HAP-1 (cell line): ENCODE measurements around the gene ADORA1.

Experiments used
- DNase-seq, 2 experiments: peaks; one replicate each; pipeline ENCODE4 v3.0.0-alpha.2; 2016 to 2020; ENCODE audit warnings: low spot score in 2 of 2
- H3K27me3 ChIP-seq: fragments of 250-450 bp; sonication (Bioruptor Pico); 2 replicates; pipeline ENCODE4 v1.5.1; 2020; ENCODE audit warnings: low read depth, mild to moderate bottlenecking, moderate library complexity
- H3K36me3 ChIP-seq: fragments of 250-450 bp; sonication (Bioruptor Pico); replicated peaks from 2 replicates; pipeline ENCODE4 v1.5.1; 2020; ENCODE audit warnings: mild to moderate bottlenecking
- H3K4me1 ChIP-seq: fragments of 250-450 bp; sonication (Bioruptor Pico); 2 replicates; pipeline ENCODE4 v1.5.1; 2020; ENCODE audit warnings: mild to moderate bottlenecking
- H3K4me3 ChIP-seq: fragments of 250-450 bp; sonication (Bioruptor Pico); 2 replicates; pipeline ENCODE4 v1.5.1; 2020; ENCODE audit warnings: mild to moderate bottlenecking, moderate library complexity
- H3K9me3 ChIP-seq: fragments of 250-450 bp; sonication (Bioruptor Pico); 2 replicates; pipeline ENCODE4 v1.5.1; 2020; ENCODE audit warnings: mild to moderate bottlenecking, moderate library complexity
- in situ Hi-C: fragments of 300-500 bp; cut with MboI; formaldehyde crosslinking; loops from 3 replicates; pipeline ENCODE4 v1.14.3; 2020; ENCODE audit warnings: low sequenced_read_pairs, inconsistent platforms, mixed read lengths

ADORA1 gene

DNA sequence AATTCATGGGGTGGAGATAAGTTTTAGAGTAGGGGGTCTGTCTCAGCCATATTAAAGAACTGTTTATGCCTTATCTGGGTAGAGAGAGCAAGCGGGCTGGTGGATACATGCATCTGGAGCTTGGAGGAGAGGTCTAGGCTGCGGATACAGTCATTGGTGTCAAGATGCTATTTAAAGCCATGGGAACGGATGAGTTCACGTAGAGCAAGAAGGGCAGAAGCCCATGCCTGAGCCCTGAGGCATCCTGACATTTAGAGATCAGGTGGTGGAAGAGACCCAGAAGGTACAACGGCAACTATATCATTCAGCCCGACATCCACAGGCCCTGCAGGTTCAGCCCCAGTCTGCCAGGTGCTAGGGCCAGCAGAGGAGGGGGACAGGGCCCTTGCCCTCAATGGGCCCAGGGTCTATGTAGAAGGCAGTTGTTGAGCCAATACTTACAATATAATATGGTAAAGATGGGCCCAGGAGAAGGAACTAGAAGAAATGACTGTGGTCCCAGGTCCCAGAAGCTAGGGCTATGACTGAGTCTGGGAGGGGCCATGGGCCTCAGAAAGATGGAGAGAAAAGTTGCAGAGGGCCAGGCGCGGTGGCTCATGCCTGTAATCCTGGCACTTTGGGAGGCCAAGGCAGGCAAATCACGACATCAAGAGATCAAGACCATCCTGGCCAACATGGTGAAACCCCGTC, 74.1 kb downstream of the ADORA1 start:
- no peak for DNase-seq
- Histone ChIP-seq H3K36me3 (no peaks in the 10 kb centered on the region), H3K4me1 (no peaks in the 10 kb centered on the region), H3K9me3 (no peaks in the 10 kb centered on the region), H3K27me3 (no peaks in the 10 kb centered on the region), H3K4me3 (no peak overlapping the region)
- in situ Hi-C loops, result no loop called here

DNA sequence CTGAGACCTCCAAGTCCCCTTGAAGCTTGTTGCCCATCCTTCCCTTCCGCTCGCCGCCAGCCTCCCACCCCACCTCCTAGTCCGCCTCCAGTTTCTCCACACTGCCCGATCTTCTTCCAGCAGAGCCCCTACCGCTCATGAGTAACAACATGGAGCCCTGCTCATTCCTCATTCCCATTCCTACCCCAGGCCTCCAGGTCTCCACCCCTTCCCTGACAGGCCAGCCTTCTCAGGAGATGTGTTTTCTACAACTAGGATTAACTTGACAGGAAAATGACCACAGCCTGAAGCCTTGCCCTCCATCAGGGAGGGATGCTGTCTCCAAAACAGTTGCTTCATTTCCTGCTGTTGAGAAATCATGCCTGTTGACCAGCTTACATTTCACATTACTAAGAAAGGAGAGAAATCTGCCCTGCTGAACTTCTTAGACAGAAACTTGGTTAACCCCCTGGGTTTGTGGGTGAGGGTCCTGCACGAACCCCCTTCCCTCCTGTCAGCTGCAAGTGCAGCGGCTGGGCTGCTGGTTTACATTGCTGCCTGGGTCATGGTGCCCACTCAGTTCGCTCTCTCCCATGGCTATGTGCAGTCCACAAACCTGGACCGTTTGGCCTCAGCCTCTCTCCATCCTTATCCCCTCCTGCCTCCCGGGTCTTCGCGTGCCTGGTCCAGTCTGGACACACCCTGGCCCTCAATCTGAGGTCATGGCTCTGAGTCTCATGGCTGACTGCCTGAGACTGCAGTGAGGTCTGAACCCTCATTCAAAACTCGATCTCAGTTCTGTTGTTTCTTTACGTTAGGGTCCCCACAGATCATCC, 75.1 kb downstream of the ADORA1 start:
- in situ Hi-C loops, result no loop called here
- no peaks in the 10 kb centered on the region for H3K27me3 ChIP-seq
- H3K36me3 ChIP-seq, result no peaks in the 10 kb centered on the region
- no peak for DNase-seq
- H3K4me3 ChIP-seq, result no peak overlapping the region
- H3K9me3 ChIP-seq, result no peaks in the 10 kb centered on the region
- H3K4me1 ChIP-seq, result no peaks in the 10 kb centered on the region

DNA sequence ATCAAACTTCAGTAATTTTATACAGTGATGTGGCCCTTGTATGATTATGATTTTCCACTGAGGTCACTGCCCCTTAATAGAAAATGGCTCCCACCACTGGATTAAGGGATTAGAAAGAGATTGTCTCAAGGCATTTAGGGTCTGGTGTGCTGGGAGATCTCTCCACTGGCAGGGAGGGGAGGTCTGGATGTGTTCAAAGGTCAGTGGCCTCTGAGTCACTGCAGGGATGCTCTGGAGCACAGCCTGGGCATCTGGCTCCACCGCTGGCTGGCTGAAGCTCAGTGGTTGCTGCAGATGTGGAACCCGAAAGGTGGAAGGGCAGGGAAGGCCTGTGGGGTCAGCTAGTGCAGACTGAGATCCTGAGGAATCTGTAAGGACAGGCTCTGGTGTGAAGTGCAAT, 77.2 kb downstream of the ADORA1 start:
- Histone ChIP-seq H3K27me3 (no peaks in the 10 kb centered on the region), H3K4me1 (no peaks in the 10 kb centered on the region), H3K9me3 (no peaks in the 10 kb centered on the region), H3K4me3 (no peak overlapping the region), H3K36me3 (no peaks in the 10 kb centered on the region)
- no peak for DNase-seq
- in situ Hi-C loops, result no loop called here

DNA sequence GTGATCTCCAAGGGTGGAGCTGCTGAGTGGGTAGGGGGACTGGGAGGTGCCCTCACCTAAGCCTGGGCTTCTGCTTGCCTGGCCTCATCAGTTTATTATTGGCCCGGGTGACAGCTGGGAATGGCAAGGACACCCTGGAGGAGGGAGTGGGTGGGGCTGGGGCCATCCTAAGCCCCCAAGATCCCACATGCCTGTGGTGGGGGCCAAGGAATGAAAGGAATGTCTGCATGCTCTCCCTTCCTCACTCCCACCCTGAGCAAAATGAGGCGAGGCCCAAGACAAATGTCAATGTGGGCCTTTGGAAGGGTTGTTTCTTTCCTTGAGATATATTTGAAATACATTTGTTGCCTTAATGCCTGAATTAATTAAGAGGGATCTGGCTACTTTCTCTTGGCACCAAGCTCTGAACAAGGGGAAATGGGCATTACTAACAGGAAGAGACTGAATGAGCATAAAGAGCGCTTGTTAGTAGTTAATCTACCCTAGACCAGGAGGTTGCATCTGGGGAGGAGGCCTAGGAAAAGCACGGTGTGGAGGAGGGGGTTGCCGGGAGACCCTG, 78.7 kb downstream of the ADORA1 start:
- Histone ChIP-seq H3K36me3 (no peaks in the 10 kb centered on the region), H3K4me1 (no peaks in the 10 kb centered on the region), H3K27me3 (no peaks in the 10 kb centered on the region), H3K9me3 (no peaks in the 10 kb centered on the region), H3K4me3 (no peak overlapping the region)
- in situ Hi-C loops, result no loop called here
- no peak for DNase-seq

DNA sequence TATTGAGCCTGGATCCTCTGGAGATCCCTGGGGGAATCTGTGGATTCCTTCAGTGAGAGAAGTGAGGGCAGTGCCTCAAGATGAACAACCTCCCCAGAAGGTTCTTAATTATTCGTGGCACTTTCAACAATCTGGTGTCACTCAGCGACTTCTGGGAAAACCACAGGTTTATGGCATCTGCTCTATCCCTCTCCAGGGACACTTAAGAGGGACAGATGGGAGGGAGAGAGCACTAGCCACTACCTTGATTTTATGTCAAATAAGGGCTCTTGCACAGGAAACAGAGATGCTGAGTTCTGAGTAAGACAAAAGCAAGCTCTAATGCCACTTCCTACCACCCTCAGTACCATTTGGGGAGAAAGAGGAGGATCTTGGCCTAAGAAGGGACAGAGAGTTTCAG, 80.2 kb downstream of the ADORA1 start:
- Histone ChIP-seq H3K36me3 (no peaks in the 10 kb centered on the region), H3K4me3 (no peak overlapping the region), H3K4me1 (no peaks in the 10 kb centered on the region), H3K9me3 (no peaks in the 10 kb centered on the region), H3K27me3 (no peaks in the 10 kb centered on the region)
- in situ Hi-C loops, result no loop called here
- DNase-seq, result no peak

DNA sequence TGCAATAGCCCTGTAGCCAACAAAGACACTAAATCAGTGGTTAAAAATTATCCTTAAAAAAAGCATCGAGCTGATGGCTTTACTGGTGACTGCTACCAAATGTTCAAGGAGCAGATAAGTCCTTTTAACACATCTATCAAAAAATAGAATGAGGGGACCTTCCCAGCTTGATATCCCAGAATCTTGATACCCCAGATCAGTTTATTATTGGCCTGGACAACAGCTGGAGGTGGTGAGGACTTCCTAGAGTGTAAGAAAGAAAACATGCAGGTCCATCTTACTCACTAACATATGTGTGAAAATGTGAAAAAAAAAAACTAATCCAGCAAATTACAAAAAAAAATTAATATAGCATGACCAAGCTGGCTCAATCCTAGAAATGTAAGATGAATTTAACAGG, 80.7 kb downstream of the ADORA1 start:
- Histone ChIP-seq H3K27me3 (no peaks in the 10 kb centered on the region), H3K4me1 (no peaks in the 10 kb centered on the region), H3K9me3 (no peaks in the 10 kb centered on the region), H3K4me3 (no peak overlapping the region), H3K36me3 (no peaks in the 10 kb centered on the region)
- in situ Hi-C loops, result no loop called here
- no peak for DNase-seq

DNA sequence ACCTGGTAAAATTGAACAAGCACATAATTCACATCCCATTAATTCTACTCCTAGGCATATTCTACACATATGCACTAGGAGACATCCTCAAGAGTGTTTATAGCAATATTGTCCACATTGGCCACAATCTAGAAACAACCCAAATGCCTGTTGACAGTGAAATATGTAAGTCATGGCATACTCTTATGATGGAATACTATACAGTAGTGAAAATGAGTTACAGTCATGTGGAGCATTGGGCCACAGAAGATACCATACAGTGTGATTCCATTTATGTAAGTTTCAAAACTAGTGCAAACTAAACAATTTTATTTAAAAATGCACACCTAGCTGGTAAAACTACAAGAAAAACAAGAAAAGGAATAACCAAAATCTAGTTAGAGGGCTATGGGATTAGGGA, 82.8 kb downstream of the ADORA1 start:
- Histone ChIP-seq H3K27me3 (no peaks in the 10 kb centered on the region), H3K9me3 (no peaks in the 10 kb centered on the region), H3K36me3 (no peaks in the 10 kb centered on the region), H3K4me1 (no peaks in the 10 kb centered on the region), H3K4me3 (no peak overlapping the region)
- DNase-seq, result no peak
- in situ Hi-C loops, result no loop called here

DNA sequence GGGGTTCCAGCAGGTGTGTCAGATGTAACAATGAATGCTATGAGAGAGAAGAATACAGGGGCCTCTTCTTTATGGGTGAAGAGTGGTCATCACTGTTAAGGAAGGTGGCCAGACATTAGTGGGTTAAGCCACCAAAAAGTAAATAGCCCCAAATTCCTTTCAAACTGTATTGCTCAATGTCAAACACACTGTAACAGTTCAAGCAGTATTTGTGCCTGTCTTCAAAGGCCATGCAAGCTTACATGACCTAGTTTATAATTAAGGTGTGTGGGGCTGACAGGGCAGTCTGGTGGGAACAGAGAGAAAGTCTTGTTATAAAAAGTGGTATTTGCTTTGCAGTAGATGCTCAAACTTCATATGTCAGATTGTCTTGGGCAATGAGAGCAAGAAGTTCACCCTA, 83.5 kb downstream of the ADORA1 start:
- Histone ChIP-seq H3K4me3 (no peak overlapping the region), H3K4me1 (no peaks in the 10 kb centered on the region), H3K36me3 (no peaks in the 10 kb centered on the region), H3K27me3 (no peaks in the 10 kb centered on the region), H3K9me3 (no peaks in the 10 kb centered on the region)
- in situ Hi-C loops, result no loop called here
- DNase-seq, result no peak

DNA sequence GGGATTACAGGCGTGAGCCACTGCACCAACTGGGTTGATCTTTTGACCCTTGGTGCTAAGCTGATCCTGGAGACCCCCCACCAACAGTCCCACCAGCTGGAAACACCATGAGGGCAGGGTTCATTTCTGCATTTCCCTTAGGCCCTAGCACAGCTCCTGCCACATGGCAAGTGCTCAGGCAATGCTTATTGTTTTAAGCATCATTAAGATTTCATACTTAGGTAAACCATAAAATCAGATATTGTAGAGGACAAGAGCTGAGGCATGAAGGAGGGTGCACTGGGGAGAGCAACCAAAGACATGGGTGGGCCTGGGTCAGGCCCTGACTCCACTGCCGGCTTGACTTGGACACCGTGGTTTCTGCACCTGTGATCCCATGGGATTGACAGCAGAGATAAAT, 84.3 kb downstream of the ADORA1 start:
- DNase-seq, result no peak
- Histone ChIP-seq H3K27me3 (peaks cover 2% of the 10 kb centered on the region; the same call in 1 of the 2 replicates), H3K4me1 (no peaks in the 10 kb centered on the region), H3K4me3 (no peak overlapping the region), H3K36me3 (no peaks in the 10 kb centered on the region), H3K9me3 (no peaks in the 10 kb centered on the region)
- in situ Hi-C loops, result no loop called here

DNA sequence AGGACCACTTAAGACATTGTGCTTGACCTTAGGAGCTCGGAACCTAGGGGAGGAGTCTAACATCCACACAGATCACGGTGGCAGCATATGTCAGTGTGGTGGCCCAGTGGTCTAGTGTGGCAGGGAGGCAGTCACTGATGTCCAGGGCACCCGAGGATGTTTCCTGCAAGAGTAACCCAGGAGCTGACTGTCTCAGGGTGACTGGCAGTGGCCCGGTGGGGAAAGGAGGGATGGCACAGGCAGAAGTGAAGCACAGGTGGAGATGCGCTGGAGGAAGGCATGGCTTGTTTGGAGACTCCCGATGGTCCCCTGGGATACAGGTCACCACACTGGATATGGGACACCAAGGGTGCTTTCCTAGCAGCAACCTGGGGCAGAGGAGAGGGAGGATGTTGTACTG, 85.6 kb downstream of the ADORA1 start:
- in situ Hi-C loops, result no loop called here

DNA sequence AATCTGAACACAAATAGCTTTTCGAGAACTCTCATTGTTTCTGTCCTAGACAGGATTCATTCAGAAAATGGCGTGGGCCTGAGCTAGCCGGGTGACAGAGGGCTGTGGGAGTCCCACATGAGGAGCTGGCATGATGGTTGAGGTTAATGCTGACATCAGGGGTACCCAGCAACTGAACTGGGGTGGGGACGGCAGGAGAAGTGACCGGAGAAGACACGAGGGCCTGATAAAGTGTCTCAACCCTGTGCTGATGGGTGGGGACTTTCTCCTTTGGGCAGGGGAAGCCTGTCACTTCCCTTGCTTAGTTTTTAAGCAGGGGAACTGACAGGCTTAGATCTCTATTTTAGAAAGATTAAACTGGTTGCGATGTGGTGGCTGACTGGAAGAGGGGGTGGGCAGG, 87.3 kb downstream of the ADORA1 start:
- Histone ChIP-seq H3K27me3 (peaks cover 20% of the 10 kb centered on the region; the same call in 1 of the 2 replicates), H3K4me3 (no peak overlapping the region), H3K9me3 (no peaks in the 10 kb centered on the region), H3K4me1 (no peaks in the 10 kb centered on the region), H3K36me3 (no peaks in the 10 kb centered on the region)
- in situ Hi-C loops, result loop anchor here (5.0 kb wide), 2 partner anchors 98 to 178 kb away; no protein-coding TSS in a partner anchor
- no peak for DNase-seq

More for the DNA sequence above, 85.6 kb downstream of the ADORA1 start:
- H3K36me3 ChIP-seq, result no peaks in the 10 kb centered on the region
- peaks cover 16% of the 10 kb centered on the region; the same call in 1 of the 2 replicates for H3K27me3 ChIP-seq
- H3K4me1 ChIP-seq, result no peaks in the 10 kb centered on the region
- no peaks in the 10 kb centered on the region for H3K9me3 ChIP-seq
- DNase-seq, result no peak
- H3K4me3 ChIP-seq, result no peak overlapping the region

DNA sequence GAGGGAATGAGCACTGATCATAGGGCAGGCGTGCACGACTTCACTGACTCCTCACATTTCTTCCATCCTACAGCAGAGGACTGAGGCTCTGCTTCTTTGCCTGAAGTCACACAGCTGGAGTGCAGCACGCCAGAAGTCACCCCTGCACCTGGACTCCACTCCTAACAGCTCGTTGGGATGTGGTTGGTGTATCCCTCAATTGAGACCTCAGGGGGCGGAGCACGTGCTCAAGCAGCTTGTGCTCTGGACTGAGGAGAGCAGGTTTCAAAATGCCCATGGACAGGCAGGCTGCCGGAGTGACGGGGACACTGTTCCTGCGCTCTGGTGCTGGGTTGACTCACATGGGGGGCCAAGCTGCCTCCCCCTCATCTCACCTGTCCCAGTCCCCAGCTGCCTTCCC, 88.0 kb downstream of the ADORA1 start:
- Histone ChIP-seq H3K9me3 (no peaks in the 10 kb centered on the region), H3K4me1 (no peaks in the 10 kb centered on the region), H3K36me3 (no peaks in the 10 kb centered on the region), H3K4me3 (no peak overlapping the region), H3K27me3 (peaks cover 20% of the 10 kb centered on the region; the same call in 1 of the 2 replicates)
- in situ Hi-C loops, result loop anchor here (5.0 kb wide), 2 partner anchors 98 to 178 kb away; no protein-coding TSS in a partner anchor
- no peak for DNase-seq

DNA sequence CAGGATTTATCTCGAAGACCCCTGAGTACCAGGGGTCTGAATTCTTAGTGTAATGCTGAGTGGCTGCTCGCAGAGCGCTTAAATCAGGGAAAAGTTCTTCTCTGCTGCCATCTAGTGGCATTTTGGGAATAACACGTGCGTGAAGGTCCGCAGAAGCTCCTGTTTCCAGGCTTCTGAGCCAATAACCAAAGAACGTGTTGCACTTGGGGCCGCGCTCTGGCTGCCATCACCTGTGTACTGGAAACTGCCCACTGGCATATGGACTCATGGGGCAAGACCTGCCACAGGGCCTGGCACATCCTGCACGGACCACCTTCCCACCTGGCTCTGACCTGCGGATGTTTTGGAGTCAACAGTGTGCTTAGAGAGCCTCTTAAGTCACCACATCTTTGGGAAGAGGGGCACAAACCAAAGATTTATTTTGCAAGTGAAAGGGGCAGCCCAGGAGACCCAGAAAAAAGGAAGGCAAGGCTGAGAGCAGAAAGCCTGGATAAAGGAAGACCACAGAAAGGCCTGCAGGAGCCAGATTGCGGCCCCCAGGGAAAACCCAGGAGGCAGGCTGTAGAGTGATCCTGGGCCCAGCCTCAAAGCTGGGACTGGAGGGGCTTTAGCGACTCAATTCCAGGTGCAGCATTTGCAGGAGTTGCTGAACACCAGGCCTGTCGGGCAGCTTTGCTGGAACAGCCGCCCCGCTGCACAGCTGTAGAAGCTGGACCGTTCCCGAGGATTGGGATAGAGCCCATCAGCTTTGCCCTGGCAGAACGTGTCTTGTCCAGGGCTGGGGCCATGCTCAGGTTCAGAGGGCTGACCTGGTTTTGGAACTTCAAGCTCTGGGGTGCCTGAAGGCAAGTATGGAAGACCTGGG, 89.0 kb downstream of the ADORA1 start:
- Histone ChIP-seq H3K36me3 (no peaks in the 10 kb centered on the region), H3K9me3 (no peaks in the 10 kb centered on the region), H3K4me1 (no peaks in the 10 kb centered on the region), H3K27me3 (peaks cover 20% of the 10 kb centered on the region; the same call in 1 of the 2 replicates), H3K4me3 (no peak overlapping the region)
- in situ Hi-C loops, result loop anchor here (5.0 kb wide), 2 partner anchors 99 to 179 kb away; no protein-coding TSS in a partner anchor
- DNase-seq, result peak; percentile 60 to 76
